Mammary epithelial cell (primary cell): Measurements from ENCODE around the gene MMP15.

Source experiments
- CTCF ChIP-seq, 2 donors: IDR thresholded peaks in 1 of 2; conservative IDR thresholded peaks in 1 of 2; 2 replicates each; pipeline ENCODE4 v1.5.1; 2011 to 2012; ENCODE audit warnings: inconsistent platforms in 2 of 2, low read length in 2 of 2, mild to moderate bottlenecking in 2 of 2, control low read depth in 1 of 2, low read depth in 1 of 2; ENCODE audit not compliant: insufficient read depth in 1 of 2; ENCODE audit errors: extremely low read depth in 1 of 2
- EZH2 ChIP-seq: IDR thresholded peaks from 2 replicates; pipeline ENCODE4 v1.6.1; 2012; ENCODE audit warnings: low read length, inconsistent platforms, borderline replicate concordance

- no peak for TF ChIP-seq CTCF (conservative IDR thresholded peaks at IDR 0.05 in 1 of 2, IDR thresholded peaks at IDR 0.05 in 1 of 2; ENCODE audit: extremely low read depth in 1 of 2, insufficient read depth in 1 of 2, low read depth in 1 of 2, low read length in 2 of 2)
- TF ChIP-seq EZH2: no peak
These were observed 68.5 kb downstream of the MMP15 start for GRCh38 chr16:58094026-58094425.
